ENCODE measurements around the gene KRT6C. TPM values are rescaled to one million over a fixed set of nuclear protein-coding genes. Genes with fewer than 3 reads are reported as not detected.
A peak's percentile ranks its signal among the peaks of the same experiment; 100 is the strongest.

Gene KRT6C
- not detected for total RNA-seq

DNA sequence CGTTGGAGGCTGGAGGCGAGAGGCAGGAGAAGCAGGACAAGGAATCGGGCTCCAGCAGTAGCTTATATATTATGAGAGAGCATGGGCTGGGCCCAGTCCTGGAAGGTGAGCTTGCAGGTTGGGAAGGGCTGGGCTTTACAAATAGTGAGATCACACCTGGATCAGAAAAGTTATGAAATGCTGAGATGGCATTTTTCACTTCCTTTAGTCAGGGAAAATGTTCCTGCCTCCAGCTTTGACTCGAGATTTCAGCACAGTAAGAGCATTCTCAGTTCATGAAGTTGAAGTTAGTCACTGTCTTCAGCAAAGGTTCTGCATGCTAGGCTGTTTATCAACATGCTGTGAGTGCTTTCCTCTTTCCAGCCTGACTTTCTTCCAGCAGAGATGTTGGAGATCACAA, at the start of gene KRT6C:
KRT6C (minus strand) TSS at position 38 of the 400 bp plus-strand sequence. CDS start 68 bp downstream, outside the sequence.
- Histone ChIP-seq H3K4me1 (no peaks in the 10 kb centered on the region), H3K27me3 (no peaks in the 10 kb centered on the region), H3K27ac (replicated peaks in 1 of 4) (no peak within 1 kb of the TSS), H3K9me3 (no peaks in the 10 kb centered on the region), H3K4me3 (no peak within 1 kb of the TSS), H3K36me3 (no peaks in the 10 kb centered on the region)
- intact Hi-C loops (cut with DNase I) = no loop called here
- 84% methylated on average over 4 of the region's 4 CpGs for WGBS
- no peak for DNase-seq (ENCODE audit: extremely low spot score)
- TF ChIP-seq EP300 (IDR thresholded peaks at IDR 0.05) (no peak), POLR2A (IDR thresholded peaks at IDR 0.05; ENCODE audit: low read depth) (no peak), CTCF (IDR thresholded peaks at IDR 0.05) (no peak), POLR2AphosphoS5 (IDR thresholded peaks at IDR 0.05) (no peak)

DNA sequence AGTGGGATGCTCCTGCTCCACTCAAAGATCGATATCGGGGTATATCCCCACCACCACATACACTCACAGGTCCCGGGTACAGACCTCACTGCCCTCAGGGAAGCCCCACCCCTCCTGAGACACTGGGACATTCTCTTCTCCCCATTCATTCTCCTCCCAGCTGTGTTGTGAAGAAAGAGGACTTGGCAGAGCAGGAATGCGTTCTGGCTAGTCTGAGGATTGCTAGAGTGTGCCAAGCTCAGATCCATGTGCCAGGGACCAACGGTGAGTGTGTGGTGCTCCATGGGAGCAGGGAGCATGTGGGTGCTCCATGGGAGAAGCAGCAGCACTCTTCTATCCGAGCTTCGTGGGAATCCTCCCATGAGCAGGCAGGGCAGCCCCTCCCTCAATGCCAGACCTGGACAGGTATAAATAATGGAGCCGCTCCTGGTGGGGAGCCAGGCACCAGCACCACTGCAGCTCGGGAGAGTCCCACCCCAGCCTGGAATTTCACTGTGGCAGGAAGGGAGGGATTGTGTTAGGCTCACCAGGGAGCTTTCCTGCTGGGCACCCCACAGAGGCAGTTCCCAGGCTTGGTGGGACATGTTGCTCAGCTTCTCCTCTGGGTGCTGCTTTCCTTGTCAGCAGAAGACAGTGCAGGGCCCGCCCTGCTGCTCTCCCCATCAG, 48.9 kb upstream of the KRT6C start:
- Histone ChIP-seq H3K36me3 (no peaks in the 10 kb centered on the region), H3K27ac (replicated peaks in 1 of 4) (no peak overlapping the region), H3K4me3 (no peak overlapping the region), H3K4me1 (peaks cover 0 to 7% (median 0%) of the 10 kb centered on the region in 4 donors), H3K27me3 (peaks cover 0 to 6% (median 0%) of the 10 kb centered on the region in 4 donors), H3K9me3 (no peaks in the 10 kb centered on the region)
- no peak for TF ChIP-seq POLR2A (IDR thresholded peaks at IDR 0.05; ENCODE audit: low read depth)
- TF ChIP-seq CTCF (IDR thresholded peaks at IDR 0.05) = no peak
- no peak for TF ChIP-seq POLR2AphosphoS5 (IDR thresholded peaks at IDR 0.05)
- TF ChIP-seq EP300 (IDR thresholded peaks at IDR 0.05) = no peak
- WGBS = 80% methylated on average over 10 of the region's 10 CpGs
- intact Hi-C loops (cut with DNase I) = no loop called here
- peak; percentile 82 for DNase-seq (ENCODE audit: extremely low spot score)

- intact Hi-C loops (cut with DNase I) = no loop called here
- Histone ChIP-seq H3K27me3 (peaks cover 0 to 6% (median 0%) of the 10 kb centered on the region in 4 donors), H3K9me3 (no peaks in the 10 kb centered on the region), H3K4me1 (peaks cover 0 to 7% (median 0%) of the 10 kb centered on the region in 4 donors), H3K36me3 (no peaks in the 10 kb centered on the region), H3K27ac (replicated peaks in 1 of 4) (no peak overlapping the region), H3K4me3 (no peak overlapping the region)
- 74% methylated on average over 10 of the region's 10 CpGs for WGBS
- TF ChIP-seq CTCF (IDR thresholded peaks at IDR 0.05) = no peak
- no peak for TF ChIP-seq POLR2A (IDR thresholded peaks at IDR 0.05; ENCODE audit: low read depth)
- peak; percentile 89 for DNase-seq (ENCODE audit: extremely low spot score)
These were observed 48.1 kb upstream of the KRT6C start for GRCh38 chr12:52521568-52522266.

DNA sequence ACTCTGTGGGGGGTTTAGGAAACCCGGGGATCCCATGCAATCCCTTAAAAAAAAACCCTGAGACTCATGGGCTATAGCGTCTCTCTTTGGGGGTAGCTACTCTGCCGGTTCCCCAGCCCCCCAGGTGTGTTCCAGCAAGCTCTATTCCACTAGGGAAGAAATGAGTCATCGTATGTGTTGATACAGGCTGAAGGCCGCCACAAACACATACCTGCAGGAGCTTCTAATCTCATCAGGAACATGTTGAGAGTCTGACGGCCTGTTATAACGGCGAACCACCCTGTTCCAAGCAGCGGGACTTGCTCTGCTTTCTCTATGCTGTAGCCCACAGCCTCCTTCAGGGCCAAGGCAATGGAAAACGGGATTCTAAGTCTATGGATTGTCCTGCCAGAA, 47.6 kb upstream of the KRT6C start:
- no peak overlapping the region for H3K27ac ChIP-seq (replicated peaks in 1 of 4)

More for the DNA sequence above, 47.6 kb upstream of the KRT6C start:
- no peak for TF ChIP-seq POLR2AphosphoS5 (IDR thresholded peaks at IDR 0.05)
- TF ChIP-seq CTCF (IDR thresholded peaks at IDR 0.05) = no peak
- TF ChIP-seq EP300 (IDR thresholded peaks at IDR 0.05) = no peak
- no peak for TF ChIP-seq POLR2A (IDR thresholded peaks at IDR 0.05; ENCODE audit: low read depth)
- Histone ChIP-seq H3K4me3 (no peak overlapping the region), H3K4me1 (peaks cover 0 to 7% (median 0%) of the 10 kb centered on the region in 4 donors), H3K36me3 (no peaks in the 10 kb centered on the region), H3K27me3 (peaks cover 0 to 6% (median 0%) of the 10 kb centered on the region in 4 donors), H3K9me3 (no peaks in the 10 kb centered on the region)
- intact Hi-C loops (cut with DNase I) = no loop called here
- peak; percentile 86 for DNase-seq (ENCODE audit: extremely low spot score)
- 88% methylated on average over 10 of the region's 10 CpGs for WGBS

Measured in esophagus muscularis mucosa (tissue), 4 donors.